IMR-90 (cell line): Measurements from ENCODE around the gene ADARB2. TPM values are rescaled to one million over a fixed set of nuclear protein-coding genes. Genes with fewer than 3 reads are reported as not detected.

Source experiments
- ATAC-seq: fragments of 200-7000 bp; cut with Tn5 transposase; 2 replicates; pipeline ENCODE4 v1.9.1; 2020; ENCODE audit warnings: low read depth, mild to moderate bottlenecking, moderate library complexity
- BruUV-seq: library from RNA; stranded (reverse); fragments of 400-500 nt; replicated peaks from 2 replicates; lab custom pipeline; 2021; lab: Mats Ljungman, UMichigan
- CTCF ChIA-PET: fragments of 300-600 bp; formaldehyde crosslinking; extraction: SDS; loops from one replicate; lab custom pipeline; 2021; ENCODE audit warnings: antibody characterized with exemption; lab: Yijun Ruan, JAX
- POLR2A ChIA-PET: fragments of 300-600 bp; sonication (Branson Sonifier 250); formaldehyde crosslinking; loops from one replicate; lab custom pipeline; 2022; ENCODE audit warnings: antibody characterized with exemption; ENCODE audit not compliant: unreplicated experiment; lab: Charles Lee
- DNase-seq: peaks from one replicate; pipeline ENCODE4 v3.0.0; 2013
- H2AFZ ChIP-seq: replicated peaks from 2 replicates; pipeline ENCODE3; 2013; ENCODE audit warnings: low read length, mild to moderate bottlenecking; ENCODE audit not compliant: poor library complexity
- H2AK5ac ChIP-seq: 2 replicates; pipeline ENCODE4 v1.6.1; 2013; ENCODE audit warnings: low read depth, low read length, inconsistent platforms
- H2AK9ac ChIP-seq: replicated peaks from 2 replicates; pipeline ENCODE3; 2013; ENCODE audit warnings: mild to moderate bottlenecking, low read depth, low read length, moderate library complexity; ENCODE audit not compliant: poor library complexity
- H2BK120ac ChIP-seq: 2 replicates; pipeline ENCODE4 v1.6.1; 2013; ENCODE audit warnings: low read depth, low read length, inconsistent platforms
- H2BK15ac ChIP-seq: 3 replicates; pipeline ENCODE4 v1.6.1; 2013; ENCODE audit warnings: low read depth, low read length, inconsistent platforms
- H2BK20ac ChIP-seq: 2 replicates; pipeline ENCODE4 v1.6.1; 2013; ENCODE audit warnings: low read depth, mild to moderate bottlenecking, inconsistent platforms, low read length, moderate library complexity
- H2BK5ac ChIP-seq: 2 replicates; pipeline ENCODE4 v1.6.1; 2013; ENCODE audit warnings: mild to moderate bottlenecking, low read depth, low read length, inconsistent platforms; ENCODE audit not compliant: poor library complexity, severe bottlenecking
- H3K14ac ChIP-seq: replicated peaks from 2 replicates; pipeline ENCODE4 v1.6.1; 2013; ENCODE audit warnings: low read depth, low read length, inconsistent platforms
- H3K18ac ChIP-seq: 2 replicates; pipeline ENCODE4 v1.6.1; 2013; ENCODE audit warnings: low read depth, low read length, control low read depth
- H3K23ac ChIP-seq: 2 replicates; pipeline ENCODE4 v1.6.1; 2013; ENCODE audit warnings: low read depth, low read length, inconsistent platforms
- H3K27ac ChIP-seq: 2 replicates; pipeline ENCODE4 v1.5.1; 2013; ENCODE audit warnings: mild to moderate bottlenecking, control low read depth, low read length; ENCODE audit not compliant: insufficient read depth
- H3K27me3 ChIP-seq: 2 replicates; pipeline ENCODE4 v1.6.1; 2013; ENCODE audit warnings: low read length; ENCODE audit not compliant: control insufficient read depth, insufficient read depth
- H3K36me3 ChIP-seq: 2 replicates; pipeline ENCODE4 v1.6.1; 2013; ENCODE audit warnings: low read length, mixed read lengths; ENCODE audit not compliant: control insufficient read depth, insufficient read depth
- H3K4ac ChIP-seq: 2 replicates; pipeline ENCODE4 v1.6.1; 2013; ENCODE audit warnings: low read depth, low read length, inconsistent platforms
- H3K4me1 ChIP-seq: 2 replicates; pipeline ENCODE4 v1.6.1; 2013; ENCODE audit warnings: low read length, mixed read lengths; ENCODE audit not compliant: control insufficient read depth, insufficient read depth
- H3K4me2 ChIP-seq: 2 replicates; pipeline ENCODE4 v1.6.1; 2013; ENCODE audit warnings: low read depth, mild to moderate bottlenecking, control low read depth, low read length, moderate library complexity
- H3K4me3 ChIP-seq: 2 replicates; pipeline ENCODE4 v1.5.1; 2013; ENCODE audit warnings: low read depth, mild to moderate bottlenecking, control low read depth, low read length, moderate library complexity; ENCODE audit not compliant: insufficient read depth
- H3K56ac ChIP-seq: 2 replicates; pipeline ENCODE4 v1.6.1; 2013; ENCODE audit warnings: low read length, inconsistent platforms; ENCODE audit not compliant: insufficient read depth; ENCODE audit errors: extremely low read depth
- H3K79me1 ChIP-seq, 2 experiments: 2 replicates each; pipeline ENCODE4 v1.6.1; 2013; ENCODE audit warnings: low read length in 2 of 2, inconsistent platforms in 1 of 2, low read depth in 1 of 2
- H3K9ac ChIP-seq: 2 replicates; pipeline ENCODE4 v1.6.1; 2013; ENCODE audit warnings: low read depth, low read length, control low read depth
- H3K9me1 ChIP-seq: 2 replicates; pipeline ENCODE4 v1.6.1; 2013; ENCODE audit warnings: low read length, inconsistent platforms; ENCODE audit not compliant: insufficient read depth
- H3K9me3 ChIP-seq: 2 replicates; pipeline ENCODE4 v1.6.1; 2013; ENCODE audit warnings: low read length; ENCODE audit not compliant: control insufficient read depth, insufficient read depth
- H4K20me1 ChIP-seq: 2 replicates; pipeline ENCODE4 v1.6.1; 2013; ENCODE audit warnings: low read length, inconsistent platforms; ENCODE audit not compliant: insufficient read depth
- H4K5ac ChIP-seq: 2 replicates; pipeline ENCODE4 v1.6.1; 2013; ENCODE audit warnings: mild to moderate bottlenecking, low read depth, low read length, control low read depth
- H4K8ac ChIP-seq, 2 experiments: 2 replicates each; pipeline ENCODE4 v1.6.1; 2013; ENCODE audit warnings: low read depth in 2 of 2, low read length in 2 of 2, control low read depth in 1 of 2, inconsistent platforms in 1 of 2
- H4K91ac ChIP-seq: 2 replicates; pipeline ENCODE4 v1.6.1; 2013; ENCODE audit warnings: low read depth, low read length, inconsistent platforms; ENCODE audit not compliant: insufficient read depth
- CHD1 ChIP-seq: IDR thresholded peaks from 2 replicates; pipeline ENCODE4 v1.6.1; 2012; ENCODE audit warnings: low read depth, low read length, improper control_type of control experiment
- CTCF ChIP-seq: conservative IDR thresholded peaks from 2 replicates; pipeline ENCODE4 v1.5.1; 2012; ENCODE audit warnings: mild to moderate bottlenecking, low read depth, low read length, improper control_type of control experiment
- RFX5 ChIP-seq: IDR thresholded peaks from 2 replicates; pipeline ENCODE4 v1.8.0; 2012; ENCODE audit warnings: low read depth, mild to moderate bottlenecking, low read length, moderate library complexity
- WGBS, 2 experiments: methylation state at CpG; one replicate each; pipeline versions ENCODE4 v1.1.5 to v1.1.7; 2013; ENCODE audit warnings: missing lambda C conversion rate in 2 of 2; ENCODE audit not compliant: insufficient read length in 1 of 2; ENCODE audit errors: extremely low coverage in 2 of 2; 5-methylcytosine and 5-hydroxymethylcytosine counted together
- dilution Hi-C: fragments of 300-500 bp; cut with HindIII; formaldehyde crosslinking; loops from one replicate; pipeline ENCODE4 v1.14.3; 2018; ENCODE audit warnings: low sequenced_read_pairs; ENCODE audit not compliant: unreplicated experiment
- in situ Hi-C: fragments of 300-500 bp; cut with MboI; formaldehyde crosslinking; loops from 3 replicates; pipeline ENCODE4 v1.14.3; 2019; ENCODE audit warnings: low sequenced_read_pairs, inconsistent platforms, mixed read lengths
- intact Hi-C: fragments of 100-400 bp; cut with micrococcal nuclease; formaldehyde crosslinking; loops from 2 replicates; pipeline ENCODE4 v1.10.0; 2022
- polyA plus RNA-seq, 3 experiments: library from polyadenylated mRNA; depleted of rRNA; stranded (reverse); fragments of >200 nt; gene quantifications; 2 replicates each; pipeline ENCODE4 v1.2.3, GENCODE V29; 2012; ENCODE audit warnings: low replicate concordance in 1 of 3
- total RNA-seq: library from RNA; depleted of rRNA; stranded (reverse); fragments of >200 nt; gene quantifications from 2 replicates; pipeline ENCODE4 v1.2.3, GENCODE V29; 2012

ADARB2 gene
- total and polyA plus RNA-seq, 2 of the 4 experiments (the other 2 are of a cell fraction): not detected

- Histone ChIP-seq H3K4me3 (no peak overlapping the region), H4K5ac (no peak overlapping the region), H3K4me2 (no peak overlapping the region), H4K91ac (no peak overlapping the region), H3K14ac (no peak overlapping the region), H3K36me3 (no peaks in the 10 kb centered on the region), H4K20me1 (no peaks in the 10 kb centered on the region), H3K23ac (no peak overlapping the region), H2AK9ac (no peak overlapping the region), H3K18ac (no peak overlapping the region), H2BK20ac (no peak overlapping the region), H2AFZ (no peak overlapping the region), H2AK5ac (no peak overlapping the region), H3K9me3 (peaks cover 51% of the 10 kb centered on the region), H3K27me3 (no peaks in the 10 kb centered on the region), H2BK15ac (no peak overlapping the region), H3K27ac (no peak overlapping the region), H3K79me1 (no peaks in the 10 kb centered on the region), H3K56ac (no peak overlapping the region), H3K9ac (no peak overlapping the region), H4K8ac (no peak overlapping the region), H2BK5ac (no peak overlapping the region), H3K4ac (no peak overlapping the region), H2BK120ac (no peak overlapping the region), H3K9me1 (no peaks in the 10 kb centered on the region), H3K4me1 (no peaks in the 10 kb centered on the region)
- no TSS peak for BruUV-seq
- intact Hi-C loops: no loop called here
- WGBS, 2 experiments: 83% methylated on average over 1 of the region's 14 CpGs; no CpG with 5 or more reads in 1 of the 2 experiments
- ATAC-seq: no peak
- in situ Hi-C loops: no loop called here
- ChIA-PET POLR2A (no interaction called here), CTCF (no interaction called here)
- no peak for DNase-seq
- TF ChIP-seq RFX5: no peak
- TF ChIP-seq CTCF: no peak
- TF ChIP-seq CHD1: no peak
- dilution Hi-C loops: no loop called here
Measured at GRCh38 chr10:1573334-1573969, 163.9 kb downstream of the ADARB2 start.
